SK-N-SH treated with all-trans-retinoic acid at 6 μM for 48 hours (cell line): ENCODE data around the gene SLC10A1.

Experiments
- ATAC-seq: fragments of 200-7000 bp; cut with Tn5 transposase; 3 replicates; pipeline ENCODE4 v1.9.1; 2020; ENCODE audit warnings: mild to moderate bottlenecking, moderate library complexity
- ARNTL ChIP-seq: fragments of 450-650 bp; formaldehyde crosslinking; IDR thresholded peaks from 2 replicates; pipeline ENCODE4 v1.5.0; 2020; ENCODE audit warnings: low read depth, mild to moderate bottlenecking, moderate library complexity, borderline replicate concordance
- BACH2 ChIP-seq: fragments of 250-450 bp; sonication (Bioruptor Pico); IDR thresholded peaks from 2 replicates; pipeline ENCODE4 v1.9.0; 2021; ENCODE audit warnings: mild to moderate bottlenecking, borderline replicate concordance
- CREB5 ChIP-seq: fragments of 250-450 bp; sonication (Bioruptor Pico); IDR thresholded peaks from 2 replicates; pipeline ENCODE4 v1.5.1; 2020; ENCODE audit warnings: low read depth, mild to moderate bottlenecking, moderate library complexity
- CSDC2 ChIP-seq: fragments of 250-450 bp; sonication (Bioruptor Pico); IDR thresholded peaks from 2 replicates; pipeline ENCODE4 v1.5.0; 2020; ENCODE audit warnings: mild to moderate bottlenecking, moderate library complexity
- ESRRG ChIP-seq: fragments of 250-450 bp; sonication (Bioruptor Pico); IDR thresholded peaks from 2 replicates; pipeline ENCODE4 v1.6.1; 2021; ENCODE audit warnings: mild to moderate bottlenecking
- GLIS3 ChIP-seq: fragments of 250-450 bp; sonication (Bioruptor Pico); IDR thresholded peaks from 2 replicates; pipeline ENCODE4 v1.5.0; 2020; ENCODE audit warnings: mild to moderate bottlenecking, moderate library complexity
- ISL1 ChIP-seq: fragments of 250-450 bp; sonication (Bioruptor Pico); IDR thresholded peaks from 2 replicates; pipeline ENCODE4 v2.1.2; 2022; ENCODE audit warnings: mild to moderate bottlenecking, moderate library complexity
- OSR1 ChIP-seq: fragments of 250-450 bp; sonication (Bioruptor Pico); IDR thresholded peaks from 2 replicates; pipeline ENCODE4 v1.8.0; 2022; ENCODE audit warnings: moderate library complexity, mild to moderate bottlenecking, inconsistent platforms
- PPARA ChIP-seq: fragments of 250-450 bp; sonication (Bioruptor Pico); IDR thresholded peaks from 2 replicates; pipeline ENCODE4 v1.5.0; 2020; ENCODE audit warnings: mild to moderate bottlenecking, borderline replicate concordance
- RARB ChIP-seq: fragments of 250-450 bp; sonication (Bioruptor Pico); IDR thresholded peaks from 2 replicates; pipeline ENCODE4 v1.8.0; 2021; ENCODE audit warnings: mild to moderate bottlenecking, moderate library complexity
- SNAI2 ChIP-seq: fragments of 250-450 bp; sonication (Bioruptor Pico); IDR thresholded peaks from 2 replicates; pipeline ENCODE4 v1.5.0; 2020; ENCODE audit warnings: mild to moderate bottlenecking, moderate library complexity
- TOX ChIP-seq: fragments of 250-450 bp; sonication (Bioruptor Pico); IDR thresholded peaks from 2 replicates; pipeline ENCODE4 v1.8.0; 2021; ENCODE audit warnings: mild to moderate bottlenecking, moderate library complexity, borderline replicate concordance
- TSHZ2 ChIP-seq: fragments of 250-450 bp; sonication (Bioruptor Pico); IDR thresholded peaks from 2 replicates; pipeline ENCODE4 v1.5.0; 2020; ENCODE audit warnings: mild to moderate bottlenecking, moderate library complexity
- ZC3H10 ChIP-seq: fragments of 250-450 bp; sonication (Bioruptor Pico); IDR thresholded peaks from 2 replicates; pipeline ENCODE4 v1.5.1; 2021; ENCODE audit warnings: mild to moderate bottlenecking, moderate library complexity
- ZNF565 ChIP-seq: fragments of 450-650 bp; formaldehyde crosslinking; conservative IDR thresholded peaks from 2 replicates; pipeline ENCODE4 v1.5.0; 2020; ENCODE audit warnings: low read depth, mild to moderate bottlenecking, moderate library complexity
- ZNF70 ChIP-seq: fragments of 450-650 bp; formaldehyde crosslinking; IDR thresholded peaks from 2 replicates; pipeline ENCODE4 v1.5.0; 2020; ENCODE audit warnings: mild to moderate bottlenecking, moderate library complexity
- ZNF8 ChIP-seq: fragments of 450-650 bp; formaldehyde crosslinking; IDR thresholded peaks from 2 replicates; pipeline ENCODE4 v1.5.0; 2020; ENCODE audit warnings: mild to moderate bottlenecking, moderate library complexity
- TF ChIP-seq, protein P1 (sequence below): fragments of 250-450 bp; sonication (Bioruptor Pico); IDR thresholded peaks from 2 replicates; pipeline ENCODE4 v1.5.1; 2021; ENCODE audit warnings: mild to moderate bottlenecking, moderate library complexity
- TF ChIP-seq, protein P2 (sequence below): fragments of 250-450 bp; sonication (Bioruptor Pico); IDR thresholded peaks from 2 replicates; pipeline ENCODE4 v1.8.0; 2020; ENCODE audit warnings: mild to moderate bottlenecking, moderate library complexity, borderline replicate concordance

SLC10A1 gene

DNA sequence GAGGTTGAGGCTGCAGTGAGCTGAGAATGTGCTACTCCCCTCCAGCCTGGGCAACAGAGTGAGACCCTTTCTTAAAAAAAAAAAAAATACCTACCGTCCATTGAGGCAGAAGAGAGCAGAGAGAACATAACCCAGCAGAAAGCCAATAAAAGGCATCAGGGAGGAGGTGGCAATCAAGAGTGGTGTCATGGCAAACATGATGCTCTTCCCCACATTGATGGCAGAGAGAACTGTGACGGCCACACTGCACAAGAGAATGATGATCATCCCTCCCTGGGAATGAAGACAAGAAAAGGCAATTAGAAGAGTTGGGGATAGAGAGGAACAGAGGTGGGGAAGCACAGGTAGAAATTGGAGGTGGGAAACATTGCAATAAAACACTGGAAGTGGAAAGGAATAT, 18.0 kb downstream of the SLC10A1 start:
- TF ChIP-seq ARNTL (CRISPR knock-in tag) (no peak), RARB (CRISPR knock-in tag) (no peak), ZNF565 (CRISPR knock-in tag) (no peak)
- no peak for ATAC-seq

DNA sequence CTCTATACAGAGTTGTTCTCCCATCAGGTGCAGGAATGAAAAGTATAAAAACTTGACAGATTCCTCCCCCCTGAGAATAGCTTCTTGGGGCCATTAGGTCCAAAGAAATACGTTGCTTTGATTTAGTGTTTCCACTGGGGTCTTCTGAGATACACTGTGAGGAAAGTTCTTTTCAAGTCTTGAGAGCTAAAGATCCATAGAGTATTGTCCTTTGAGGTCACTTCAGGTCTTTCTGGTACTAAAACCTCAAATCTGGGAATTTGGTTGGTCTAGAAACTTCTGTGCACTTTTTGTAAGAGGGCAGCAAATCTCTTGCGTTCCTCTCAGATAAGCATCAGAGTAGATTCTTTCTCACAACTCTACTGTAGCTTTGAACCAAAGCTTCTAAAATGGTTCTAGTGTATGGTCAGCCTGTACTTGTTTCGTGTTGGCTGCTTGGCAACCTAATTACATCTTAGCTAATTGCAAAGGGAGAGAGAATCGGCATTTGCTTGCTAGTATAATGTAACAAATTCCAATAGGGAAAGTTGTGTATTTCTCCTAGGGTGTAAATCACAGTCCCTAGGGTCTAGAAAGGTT, 20.1 kb downstream of the SLC10A1 start:
- ATAC-seq = no peak
- TF ChIP-seq ZC3H10 = no peak
- no peak for TF ChIP-seq TOX (CRISPR knock-in tag)

- TF ChIP-seq CSDC2 (no peak), ZNF8 (CRISPR knock-in tag) (no peak), ZNF70 (CRISPR knock-in tag) (no peak), ARNTL (CRISPR knock-in tag) (no peak), CREB5 (no peak), RARB (CRISPR knock-in tag) (no peak), PPARA (CRISPR knock-in tag) (no peak), ISL1 (CRISPR knock-in tag) (no peak), TSHZ2 (CRISPR knock-in tag) (no peak), ZNF565 (CRISPR knock-in tag) (no peak), ESRRG (CRISPR knock-in tag) (no peak), BACH2 (CRISPR knock-in tag) (no peak), OSR1 (CRISPR knock-in tag) (no peak), TOX (CRISPR knock-in tag) (no peak), SNAI2 (CRISPR knock-in tag) (no peak), ZC3H10 (no peak)
- TF ChIP-seq, protein P1, sequence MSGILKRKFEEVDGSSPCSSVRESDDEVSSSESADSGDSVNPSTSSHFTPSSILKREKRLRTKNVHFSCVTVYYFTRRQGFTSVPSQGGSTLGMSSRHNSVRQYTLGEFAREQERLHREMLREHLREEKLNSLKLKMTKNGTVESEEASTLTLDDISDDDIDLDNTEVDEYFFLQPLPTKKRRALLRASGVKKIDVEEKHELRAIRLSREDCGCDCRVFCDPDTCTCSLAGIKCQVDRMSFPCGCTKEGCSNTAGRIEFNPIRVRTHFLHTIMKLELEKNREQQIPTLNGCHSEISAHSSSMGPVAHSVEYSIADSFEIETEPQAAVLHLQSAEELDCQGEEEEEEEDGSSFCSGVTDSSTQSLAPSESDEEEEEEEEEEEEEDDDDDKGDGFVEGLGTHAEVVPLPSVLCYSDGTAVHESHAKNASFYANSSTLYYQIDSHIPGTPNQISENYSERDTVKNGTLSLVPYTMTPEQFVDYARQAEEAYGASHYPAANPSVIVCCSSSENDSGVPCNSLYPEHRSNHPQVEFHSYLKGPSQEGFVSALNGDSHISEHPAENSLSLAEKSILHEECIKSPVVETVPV (CRISPR knock-in tag) = no peak
- TF ChIP-seq, protein P2, sequence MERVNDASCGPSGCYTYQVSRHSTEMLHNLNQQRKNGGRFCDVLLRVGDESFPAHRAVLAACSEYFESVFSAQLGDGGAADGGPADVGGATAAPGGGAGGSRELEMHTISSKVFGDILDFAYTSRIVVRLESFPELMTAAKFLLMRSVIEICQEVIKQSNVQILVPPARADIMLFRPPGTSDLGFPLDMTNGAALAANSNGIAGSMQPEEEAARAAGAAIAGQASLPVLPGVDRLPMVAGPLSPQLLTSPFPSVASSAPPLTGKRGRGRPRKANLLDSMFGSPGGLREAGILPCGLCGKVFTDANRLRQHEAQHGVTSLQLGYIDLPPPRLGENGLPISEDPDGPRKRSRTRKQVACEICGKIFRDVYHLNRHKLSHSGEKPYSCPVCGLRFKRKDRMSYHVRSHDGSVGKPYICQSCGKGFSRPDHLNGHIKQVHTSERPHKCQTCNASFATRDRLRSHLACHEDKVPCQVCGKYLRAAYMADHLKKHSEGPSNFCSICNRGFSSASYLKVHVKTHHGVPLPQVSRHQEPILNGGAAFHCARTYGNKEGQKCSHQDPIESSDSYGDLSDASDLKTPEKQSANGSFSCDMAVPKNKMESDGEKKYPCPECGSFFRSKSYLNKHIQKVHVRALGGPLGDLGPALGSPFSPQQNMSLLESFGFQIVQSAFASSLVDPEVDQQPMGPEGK = no peak
- TF ChIP-seq, all 23 proteins: peak for 0
- ATAC-seq = no peak
Observed at GRCh38 chr14:69775012-69775411, 22.0 kb downstream of the SLC10A1 start.

DNA sequence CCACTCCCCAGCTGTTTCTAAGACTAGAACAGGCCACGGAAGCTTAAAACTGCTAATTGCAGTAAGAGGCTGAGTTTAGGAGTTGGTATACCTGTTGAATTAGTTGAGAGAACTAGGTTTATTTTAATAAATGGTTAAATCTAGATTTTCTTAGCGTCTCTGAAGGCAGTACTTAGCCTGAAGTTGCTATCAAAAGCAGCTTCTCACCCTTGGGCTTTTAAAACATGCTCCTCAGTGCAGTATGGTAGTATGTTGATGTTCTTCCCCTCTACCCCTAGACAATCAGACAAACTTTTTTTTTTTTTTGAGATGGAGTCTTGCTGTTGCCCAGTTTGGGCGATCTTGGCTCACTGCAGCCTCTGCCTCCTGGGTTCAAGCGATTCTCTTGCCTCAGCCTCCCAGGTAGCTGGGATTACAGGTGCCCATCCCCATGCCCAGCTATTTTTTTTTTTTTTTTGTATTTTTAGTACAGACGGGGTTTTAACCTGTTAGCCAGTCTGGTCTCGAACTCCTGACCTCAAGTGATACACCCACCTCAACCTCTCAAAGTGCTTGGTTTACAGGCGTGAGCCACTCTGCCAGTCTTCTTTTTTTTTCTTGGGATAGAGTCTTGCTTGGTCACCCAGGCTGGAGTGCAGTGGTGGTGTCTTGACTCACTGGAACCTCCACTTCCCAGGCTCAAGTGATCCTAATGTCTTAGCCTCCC, 23.3 kb downstream of the SLC10A1 start:
- no peak; the same call in 2 of the 3 replicates for ATAC-seq
- TF ChIP-seq, protein P1 (CRISPR knock-in tag) = no peak
- TF ChIP-seq SNAI2 (CRISPR knock-in tag) (no peak), ARNTL (CRISPR knock-in tag) (no peak), GLIS3 (CRISPR knock-in tag) (no peak)
- TF ChIP-seq, protein P2 = no peak
